Endothelial cell of umbilical vein (primary cell): ENCODE data around the gene DMPK.

ENCODE experiments used
- CTCF ChIP-seq, 2 donors: IDR thresholded peaks; 1 replicate in 1 of 2; 2 replicates in 1 of 2; pipeline ENCODE4 v1.5.1; 2011; ENCODE audit warnings: low read length in 2 of 2, mild to moderate bottlenecking in 2 of 2, moderate library complexity in 2 of 2, control low read depth in 1 of 2, inconsistent platforms in 1 of 2, low read depth in 1 of 2; ENCODE audit not compliant: insufficient read depth in 1 of 2; ENCODE audit errors: extremely low read depth in 1 of 2
- POLR2AphosphoS5 ChIP-seq: IDR thresholded peaks from 2 replicates; pipeline ENCODE4 v1.6.1; 2012; ENCODE audit warnings: low read depth, mild to moderate bottlenecking, control low read depth, low read length, moderate library complexity; ENCODE audit not compliant: insufficient read depth

GRCh38 chr19:45812297-45812696 lies 30.0 kb upstream of the DMPK start:
- no peak for TF ChIP-seq POLR2AphosphoS5
- TF ChIP-seq CTCF (IDR thresholded peaks at IDR 0.05; ENCODE audit: extremely low read depth in 1 of 2, insufficient read depth in 1 of 2, low read depth in 1 of 2, low read length in 2 of 2) = no peak
